ENCODE measurements around the gene KIAA1671. TPM values are rescaled to one million over a fixed set of nuclear protein-coding genes. Genes with fewer than 3 reads are reported as not detected.

KIAA1671 gene
- total and polyA plus RNA-seq, 2 donors: 4.1 to 8.0 TPM

DNA sequence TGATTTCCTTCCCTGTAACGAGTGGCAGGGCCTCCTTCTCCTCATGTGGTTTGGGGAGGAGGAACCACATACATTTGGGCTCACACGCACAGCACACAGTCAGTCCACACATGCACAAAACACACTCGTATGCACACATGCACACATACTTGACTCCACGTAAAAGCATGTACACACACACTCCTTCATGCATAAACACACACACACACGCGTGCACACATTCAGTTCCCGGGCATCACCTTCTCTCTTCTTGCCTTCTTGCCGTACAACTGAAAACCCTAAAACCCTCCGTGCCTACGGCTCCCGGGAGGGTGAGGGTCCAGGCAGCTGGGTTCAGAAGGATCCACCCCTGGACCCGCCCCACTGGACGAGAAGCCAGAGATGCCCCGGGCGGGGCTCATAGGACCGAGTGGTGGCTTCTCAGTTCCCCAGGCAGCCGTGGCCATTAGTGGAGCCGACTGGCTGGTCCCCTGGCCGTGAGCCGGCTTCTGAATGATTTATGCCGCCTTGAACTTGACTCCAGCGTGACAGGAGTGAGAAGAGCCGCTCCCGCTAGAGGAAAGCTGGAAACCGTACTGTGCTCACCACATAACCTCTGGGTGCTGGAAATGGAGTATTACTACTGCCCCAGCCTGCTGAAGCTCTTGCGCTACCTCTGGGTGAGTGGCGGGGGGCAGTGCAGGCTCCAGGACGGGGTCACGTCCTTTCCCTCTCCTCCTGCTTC lies 117.4 kb downstream of the KIAA1671 start:
- DNase-seq (ENCODE audit: low read depth in 6 of 9, low spot score in 9 of 9): peak in 6 of 9 donors; percentile 59 to 85 (median 66)
- H3K4me3 ChIP-seq (ENCODE audit: low read length in 2 of 2): peak overlapping the region; percentile 35 to 56
- H3K36me3 ChIP-seq (ENCODE audit: control insufficient read depth in 2 of 2, insufficient read depth in 2 of 2, low read length in 1 of 2): no peaks in the 10 kb centered on the region
- peaks cover 55 to 64% of the 10 kb centered on the region in 2 donors for H3K4me1 ChIP-seq (ENCODE audit: control insufficient read depth in 2 of 2, insufficient read depth in 2 of 2, low read length in 2 of 2)
- peaks cover 0 to 4% of the 10 kb centered on the region in 2 donors for H3K9me3 ChIP-seq (ENCODE audit: control insufficient read depth in 2 of 2, insufficient read depth in 1 of 2, low read length in 1 of 2)
- H3K27ac ChIP-seq (ENCODE audit: low read depth in 1 of 2, low read length in 1 of 2): peak overlapping the region; percentile 73 to 97
- WGBS: 18% methylated on average over 29 of the region's 29 CpGs
- H3K27me3 ChIP-seq (ENCODE audit: control insufficient read depth in 2 of 2, insufficient read depth in 1 of 2, low read length in 1 of 2): peaks cover 0 to 33% of the 10 kb centered on the region in 2 donors

DNA sequence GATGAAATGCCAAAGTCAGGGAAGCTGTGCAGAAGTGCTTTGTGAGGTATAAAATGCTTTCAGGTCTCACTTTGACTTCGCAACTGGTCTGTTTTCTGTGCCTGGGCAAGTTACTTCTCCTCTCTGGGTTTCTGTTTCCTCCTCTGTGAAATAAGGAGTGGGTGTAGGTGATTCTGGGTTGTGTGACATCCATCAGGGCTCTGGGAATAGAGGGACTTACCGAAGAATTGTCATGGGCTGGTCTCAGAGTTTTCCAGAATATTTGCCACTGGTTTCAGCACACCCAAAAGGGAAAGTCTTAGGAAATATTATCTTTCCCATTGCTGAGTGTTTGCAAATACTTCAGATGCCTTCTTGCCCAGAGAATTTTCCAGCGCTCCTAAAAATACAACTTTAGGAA lies 118.4 kb downstream of the KIAA1671 start:
- H3K9me3 ChIP-seq (ENCODE audit: control insufficient read depth in 2 of 2, insufficient read depth in 1 of 2, low read length in 1 of 2): peaks cover 0 to 4% of the 10 kb centered on the region in 2 donors
- H3K27ac ChIP-seq (ENCODE audit: low read depth in 1 of 2, low read length in 1 of 2): peak overlapping the region; percentile 54 to 73
- H3K27me3 ChIP-seq (ENCODE audit: control insufficient read depth in 2 of 2, insufficient read depth in 1 of 2, low read length in 1 of 2): peaks cover 0 to 33% of the 10 kb centered on the region in 2 donors
- H3K36me3 ChIP-seq (ENCODE audit: control insufficient read depth in 2 of 2, insufficient read depth in 2 of 2, low read length in 1 of 2): no peaks in the 10 kb centered on the region
- DNase-seq (ENCODE audit: low read depth in 6 of 9, low spot score in 9 of 9): peak in 1 of 9 donors; percentile 50
- H3K4me3 ChIP-seq (ENCODE audit: low read length in 2 of 2): peak overlapping the region; percentile 35 to 56
- WGBS: 62% methylated on average over 3 of the region's 3 CpGs
- H3K4me1 ChIP-seq (ENCODE audit: control insufficient read depth in 2 of 2, insufficient read depth in 2 of 2, low read length in 2 of 2): peaks cover 46 to 65% of the 10 kb centered on the region in 2 donors

DNA sequence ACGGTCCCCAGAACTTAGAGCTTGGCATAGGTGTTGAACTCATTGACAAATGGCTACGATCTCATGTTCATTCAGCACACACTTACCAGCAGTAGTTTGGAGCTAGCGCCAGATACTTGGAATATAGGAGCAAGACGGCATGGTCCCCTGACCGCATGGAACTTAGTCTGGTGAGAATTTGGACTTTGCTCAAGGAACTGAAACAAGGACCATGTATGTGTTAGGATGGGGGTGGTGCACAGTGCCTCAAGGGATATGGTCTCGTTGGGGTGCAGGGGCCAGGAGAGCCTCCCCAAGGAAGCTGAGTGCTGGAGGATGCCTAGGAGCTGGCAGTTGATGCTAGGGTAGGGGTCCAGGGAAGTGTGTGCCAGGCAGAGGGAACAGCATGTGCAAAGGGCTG lies 119.2 kb downstream of the KIAA1671 start:
- Histone ChIP-seq H3K4me1 (ENCODE audit: control insufficient read depth in 2 of 2, insufficient read depth in 2 of 2, low read length in 2 of 2) (peaks cover 46 to 66% of the 10 kb centered on the region in 2 donors), H3K4me3 (ENCODE audit: low read length in 2 of 2) (no peak overlapping the region)

DNA sequence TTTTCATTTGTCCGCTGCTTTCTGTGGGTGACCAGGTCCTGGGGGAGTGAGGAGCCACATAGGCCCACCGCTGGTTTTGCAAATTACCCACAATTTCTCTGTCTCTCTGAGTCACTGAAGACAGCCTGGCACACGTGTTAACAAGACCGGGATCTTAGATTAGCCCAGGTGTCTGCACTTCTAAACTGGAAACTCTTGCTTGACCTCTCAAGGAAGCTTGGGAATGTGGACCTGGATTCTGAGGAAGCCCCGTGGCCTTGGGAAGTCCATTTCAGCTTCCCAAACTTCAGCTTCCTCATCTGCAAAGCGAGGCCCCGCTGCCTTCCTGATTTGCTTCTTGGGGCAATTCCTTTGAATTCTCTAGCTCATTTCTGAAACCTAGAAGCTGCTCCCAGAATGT lies 119.9 kb downstream of the KIAA1671 start:
- H3K36me3 ChIP-seq (ENCODE audit: control insufficient read depth in 2 of 2, insufficient read depth in 2 of 2, low read length in 1 of 2): no peaks in the 10 kb centered on the region
- H3K9me3 ChIP-seq (ENCODE audit: control insufficient read depth in 2 of 2, insufficient read depth in 1 of 2, low read length in 1 of 2): peaks cover 0 to 4% of the 10 kb centered on the region in 2 donors
- H3K4me3 ChIP-seq (ENCODE audit: low read length in 2 of 2): no peak overlapping the region
- DNase-seq (ENCODE audit: low read depth in 6 of 9, low spot score in 9 of 9): no peak
- peaks cover 0 to 33% of the 10 kb centered on the region in 2 donors for H3K27me3 ChIP-seq (ENCODE audit: control insufficient read depth in 2 of 2, insufficient read depth in 1 of 2, low read length in 1 of 2)
- H3K27ac ChIP-seq (ENCODE audit: low read depth in 1 of 2, low read length in 1 of 2): no peak overlapping the region
- peaks cover 43 to 66% of the 10 kb centered on the region in 2 donors for H3K4me1 ChIP-seq (ENCODE audit: control insufficient read depth in 2 of 2, insufficient read depth in 2 of 2, low read length in 2 of 2)
- 92% methylated on average over 7 of the region's 7 CpGs for WGBS

More for the DNA sequence above, 119.2 kb downstream of the KIAA1671 start:
- no peaks in the 10 kb centered on the region for H3K36me3 ChIP-seq (ENCODE audit: control insufficient read depth in 2 of 2, insufficient read depth in 2 of 2, low read length in 1 of 2)
- peaks cover 0 to 33% of the 10 kb centered on the region in 2 donors for H3K27me3 ChIP-seq (ENCODE audit: control insufficient read depth in 2 of 2, insufficient read depth in 1 of 2, low read length in 1 of 2)
- H3K27ac ChIP-seq (ENCODE audit: low read depth in 1 of 2, low read length in 1 of 2): peak overlapping the region in 1 of 2 donors; percentile 41
- WGBS: 94% methylated on average over 6 of the region's 6 CpGs
- H3K9me3 ChIP-seq (ENCODE audit: control insufficient read depth in 2 of 2, insufficient read depth in 1 of 2, low read length in 1 of 2): peaks cover 0 to 4% of the 10 kb centered on the region in 2 donors
- no peak for DNase-seq (ENCODE audit: low read depth in 6 of 9, low spot score in 9 of 9)

DNA sequence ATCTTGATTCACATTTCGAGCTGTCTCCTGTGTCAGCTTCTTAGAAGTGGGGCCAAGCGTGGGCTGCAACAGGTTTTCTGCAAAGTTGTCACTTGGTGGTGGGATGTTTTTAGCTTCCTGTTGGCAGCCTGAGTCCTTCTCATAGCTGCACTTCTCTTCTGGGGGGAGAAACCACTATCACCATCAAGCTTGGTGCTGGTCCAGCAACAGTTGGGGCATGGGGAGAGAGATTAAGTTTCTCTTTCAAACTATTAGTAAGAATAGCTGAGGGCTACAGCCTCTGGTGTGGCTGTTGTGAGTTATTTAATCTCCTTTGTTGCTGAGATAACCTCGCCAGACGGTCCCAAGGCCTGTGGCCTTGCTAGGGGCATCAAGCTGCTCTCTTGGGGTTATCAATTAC lies 123.8 kb downstream of the KIAA1671 start:
- Histone ChIP-seq H3K27ac (ENCODE audit: low read depth in 1 of 2, low read length in 1 of 2) (peak overlapping the region; percentile 68 to 87), H3K36me3 (ENCODE audit: control insufficient read depth in 2 of 2, insufficient read depth in 2 of 2, low read length in 1 of 2) (no peaks in the 10 kb centered on the region), H3K9me3 (ENCODE audit: control insufficient read depth in 2 of 2, insufficient read depth in 1 of 2, low read length in 1 of 2) (no peaks in the 10 kb centered on the region)

DNA sequence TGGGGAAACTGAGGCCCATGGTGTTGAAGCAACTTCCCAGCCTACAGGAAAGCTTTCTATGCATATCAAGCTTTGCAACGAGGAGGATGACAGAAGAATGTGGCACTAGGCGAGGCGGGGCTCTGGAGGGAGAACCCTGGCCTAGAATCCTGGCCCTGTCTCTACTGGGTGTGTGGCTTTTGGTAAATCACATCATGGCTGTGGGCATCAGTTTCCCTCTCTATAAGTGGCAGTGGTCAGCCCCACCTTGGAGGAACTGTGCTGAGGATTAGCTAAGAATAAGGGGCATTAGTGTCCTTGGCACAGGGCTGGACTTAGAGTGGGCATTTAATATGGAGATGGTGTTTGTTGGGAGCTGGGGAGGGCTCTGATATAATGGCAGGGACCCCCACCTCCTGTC lies 124.5 kb downstream of the KIAA1671 start:
- no peaks in the 10 kb centered on the region for H3K36me3 ChIP-seq (ENCODE audit: control insufficient read depth in 2 of 2, insufficient read depth in 2 of 2, low read length in 1 of 2)
- H3K4me3 ChIP-seq (ENCODE audit: low read length in 2 of 2): no peak overlapping the region
- H3K4me1 ChIP-seq (ENCODE audit: control insufficient read depth in 2 of 2, insufficient read depth in 2 of 2, low read length in 2 of 2): peaks cover 32 to 43% of the 10 kb centered on the region in 2 donors
- 56% methylated on average over 3 of the region's 3 CpGs for WGBS
- H3K27ac ChIP-seq (ENCODE audit: low read depth in 1 of 2, low read length in 1 of 2): peak overlapping the region; percentile 68 to 87
- H3K27me3 ChIP-seq (ENCODE audit: control insufficient read depth in 2 of 2, insufficient read depth in 1 of 2, low read length in 1 of 2): peaks cover 0 to 8% of the 10 kb centered on the region in 2 donors
- no peak for DNase-seq (ENCODE audit: low read depth in 6 of 9, low spot score in 9 of 9)
- no peaks in the 10 kb centered on the region for H3K9me3 ChIP-seq (ENCODE audit: control insufficient read depth in 2 of 2, insufficient read depth in 1 of 2, low read length in 1 of 2)

More for the DNA sequence above, 123.8 kb downstream of the KIAA1671 start:
- DNase-seq (ENCODE audit: low read depth in 6 of 9, low spot score in 9 of 9): peak in 2 of 9 donors; percentile 36 to 71
- Histone ChIP-seq H3K27me3 (ENCODE audit: control insufficient read depth in 2 of 2, insufficient read depth in 1 of 2, low read length in 1 of 2) (peaks cover 0 to 13% of the 10 kb centered on the region in 2 donors), H3K4me3 (ENCODE audit: low read length in 2 of 2) (no peak overlapping the region), H3K4me1 (ENCODE audit: control insufficient read depth in 2 of 2, insufficient read depth in 2 of 2, low read length in 2 of 2) (peaks cover 34 to 45% of the 10 kb centered on the region in 2 donors)
- 38% methylated on average over 4 of the region's 4 CpGs for WGBS

DNA sequence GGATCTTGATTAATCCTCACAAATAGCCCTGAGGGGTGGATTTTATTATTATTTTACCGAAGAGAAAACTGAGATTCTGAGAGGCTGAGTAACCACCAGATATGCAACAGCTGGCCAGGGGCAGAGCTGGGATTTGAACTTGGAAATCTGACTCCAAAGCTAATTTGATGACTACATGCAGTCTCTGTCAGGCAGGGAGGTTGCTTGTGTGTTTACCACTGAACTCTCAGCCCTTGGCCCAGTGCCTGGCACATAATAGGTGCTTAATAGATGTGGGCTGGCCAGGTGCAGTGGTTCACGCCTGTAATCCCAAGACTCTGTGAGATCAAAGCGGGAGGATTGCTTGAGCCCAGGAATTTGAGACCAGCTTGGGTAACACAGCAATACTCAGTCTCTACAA lies 125.4 kb downstream of the KIAA1671 start:
- 88% methylated on average over 3 of the region's 3 CpGs for WGBS
- Histone ChIP-seq H3K4me3 (ENCODE audit: low read length in 2 of 2) (no peak overlapping the region), H3K27ac (ENCODE audit: low read depth in 1 of 2, low read length in 1 of 2) (no peak overlapping the region), H3K36me3 (ENCODE audit: control insufficient read depth in 2 of 2, insufficient read depth in 2 of 2, low read length in 1 of 2) (no peaks in the 10 kb centered on the region), H3K9me3 (ENCODE audit: control insufficient read depth in 2 of 2, insufficient read depth in 1 of 2, low read length in 1 of 2) (no peaks in the 10 kb centered on the region), H3K4me1 (ENCODE audit: control insufficient read depth in 2 of 2, insufficient read depth in 2 of 2, low read length in 2 of 2) (peaks cover 32 to 34% of the 10 kb centered on the region in 2 donors), H3K27me3 (ENCODE audit: control insufficient read depth in 2 of 2, insufficient read depth in 1 of 2, low read length in 1 of 2) (no peaks in the 10 kb centered on the region)
- DNase-seq (ENCODE audit: low read depth in 6 of 9, low spot score in 9 of 9): no peak

DNA sequence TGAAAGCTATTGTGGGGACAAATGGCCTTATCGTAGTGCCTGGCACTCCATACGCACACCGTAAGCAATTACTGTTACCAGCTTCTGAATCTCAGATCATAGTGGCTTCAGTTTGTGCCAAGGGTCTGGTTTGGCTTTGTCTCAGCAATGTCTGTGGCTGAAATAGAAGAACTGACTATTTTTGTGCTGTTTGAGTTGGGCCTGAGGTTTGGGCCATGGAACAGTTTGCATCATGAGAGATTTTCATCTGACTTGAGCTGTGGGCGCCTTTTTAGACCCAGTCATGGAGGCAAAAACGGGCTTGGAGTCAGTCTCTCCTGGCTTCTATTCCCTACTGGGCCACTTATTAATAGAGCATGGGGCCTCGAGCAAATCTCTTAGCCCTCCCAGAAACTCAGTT lies 126.1 kb downstream of the KIAA1671 start:
- Histone ChIP-seq H3K9me3 (ENCODE audit: control insufficient read depth in 2 of 2, insufficient read depth in 1 of 2, low read length in 1 of 2) (no peaks in the 10 kb centered on the region), H3K4me3 (ENCODE audit: low read length in 2 of 2) (no peak overlapping the region), H3K27me3 (ENCODE audit: control insufficient read depth in 2 of 2, insufficient read depth in 1 of 2, low read length in 1 of 2) (no peaks in the 10 kb centered on the region), H3K27ac (ENCODE audit: low read depth in 1 of 2, low read length in 1 of 2) (peak overlapping the region in 1 of 2 donors; percentile 2), H3K4me1 (ENCODE audit: control insufficient read depth in 2 of 2, insufficient read depth in 2 of 2, low read length in 2 of 2) (peaks cover 32 to 34% of the 10 kb centered on the region in 2 donors), H3K36me3 (ENCODE audit: control insufficient read depth in 2 of 2, insufficient read depth in 2 of 2, low read length in 1 of 2) (no peaks in the 10 kb centered on the region)
- DNase-seq (ENCODE audit: low read depth in 6 of 9, low spot score in 9 of 9): no peak
- 98% methylated on average over 6 of the region's 6 CpGs for WGBS

DNA sequence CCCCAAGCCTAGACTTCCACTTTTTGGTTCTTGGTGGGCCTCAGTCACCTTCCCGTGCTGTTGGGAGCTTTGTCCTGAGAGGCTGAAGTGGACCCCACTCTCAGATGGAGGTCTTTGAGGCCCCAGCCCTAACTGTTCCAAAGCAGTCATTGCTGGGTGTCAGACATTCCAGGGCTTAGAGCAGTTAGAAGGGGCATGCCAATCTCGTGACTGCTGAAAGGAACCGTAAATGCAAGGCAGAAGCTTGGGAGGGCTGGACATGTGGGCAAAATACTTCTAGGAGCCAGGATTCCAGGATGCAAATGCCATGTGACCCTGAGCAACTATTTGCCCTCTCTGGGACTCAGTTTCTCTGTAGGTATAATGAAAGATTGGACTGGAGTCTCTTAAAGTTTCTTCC lies 128.3 kb downstream of the KIAA1671 start:
- 93% methylated on average over 3 of the region's 3 CpGs for WGBS
- no peak overlapping the region for H3K27ac ChIP-seq (ENCODE audit: low read depth in 1 of 2, low read length in 1 of 2)
- H3K27me3 ChIP-seq (ENCODE audit: control insufficient read depth in 2 of 2, insufficient read depth in 1 of 2, low read length in 1 of 2): peaks cover 0 to 10% of the 10 kb centered on the region in 2 donors
- no peak overlapping the region for H3K4me3 ChIP-seq (ENCODE audit: low read length in 2 of 2)
- DNase-seq (ENCODE audit: low read depth in 6 of 9, low spot score in 9 of 9): no peak
- H3K4me1 ChIP-seq (ENCODE audit: control insufficient read depth in 2 of 2, insufficient read depth in 2 of 2, low read length in 2 of 2): peaks cover 30 to 36% of the 10 kb centered on the region in 2 donors
- H3K9me3 ChIP-seq (ENCODE audit: control insufficient read depth in 2 of 2, insufficient read depth in 1 of 2, low read length in 1 of 2): no peaks in the 10 kb centered on the region
- no peaks in the 10 kb centered on the region for H3K36me3 ChIP-seq (ENCODE audit: control insufficient read depth in 2 of 2, insufficient read depth in 2 of 2, low read length in 1 of 2)

All from thymus (tissue), 11 donors.